Transverse colon (tissue), 4 donors: ENCODE data around the gene SEMA3F. TPM values are rescaled to one million over a fixed set of nuclear protein-coding genes. Genes with fewer than 3 reads are reported as not detected.

Source experiments
- DNase-seq: peaks from one replicate; pipeline ENCODE4 v3.0.0-alpha.2; 2019
- H3K27ac ChIP-seq, 4 donors: fragments of 200-600 bp; sonication (generic); 2 replicates each; pipeline ENCODE4 v1.5.1; 2016 to 2018; ENCODE audit warnings: inconsistent platforms in 4 of 4
- H3K27me3 ChIP-seq: fragments of 200-600 bp; sonication (generic); 2 replicates; pipeline ENCODE4 v1.5.1; 2017; ENCODE audit warnings: inconsistent platforms
- H3K36me3 ChIP-seq, 4 donors: fragments of 200-600 bp; sonication (generic); 2 replicates each; pipeline ENCODE4 v1.5.1; 2017 to 2019; ENCODE audit warnings: inconsistent platforms in 4 of 4
- H3K4me1 ChIP-seq, 4 donors: fragments of 200-600 bp; sonication (generic); 2 replicates each; pipeline ENCODE4 v1.5.1; 2017 to 2020; ENCODE audit warnings: inconsistent platforms in 4 of 4
- H3K4me3 ChIP-seq, 4 donors: fragments of 200-600 bp; sonication (generic); 1 replicate in 1 of 4; 2 replicates in 3 of 4; pipeline versions ENCODE4 v1.5.1 to v1.6.1; 2017 to 2019; ENCODE audit warnings: inconsistent platforms in 4 of 4
- H3K9me3 ChIP-seq, 2 donors: fragments of 200-600 bp; sonication (generic); 2 replicates each; pipeline ENCODE4 v1.5.1; 2017 to 2019; ENCODE audit warnings: inconsistent platforms in 2 of 2
- CTCF ChIP-seq, 5 experiments: fragments of 200-600 bp in 3 of 5; fragments of 450-650 bp in 2 of 5; sonication (generic) in 3 of 5; IDR thresholded peaks; 1 replicate in 2 of 5; 2 replicates in 3 of 5; pipeline ENCODE4 v1.5.1; 2016 to 2017; ENCODE audit warnings: antibody characterized with exemption in 5 of 5, inconsistent platforms in 3 of 5, mild to moderate bottlenecking in 2 of 5, moderate library complexity in 1 of 5
- EP300 ChIP-seq: sonication (generic); formaldehyde crosslinking; IDR thresholded peaks from one replicate; pipeline ENCODE4 v1.6.1; 2017; ENCODE audit warnings: antibody characterized with exemption, low read depth
- POLR2A ChIP-seq: fragments of 450-650 bp; IDR thresholded peaks from one replicate; pipeline ENCODE4 v1.6.1; 2016; ENCODE audit warnings: antibody characterized with exemption, mild to moderate bottlenecking, moderate library complexity
- POLR2AphosphoS5 ChIP-seq, 3 donors: sonication (generic); formaldehyde crosslinking; IDR thresholded peaks; one replicate each; pipeline ENCODE4 v1.6.1; 2016; ENCODE audit warnings: antibody characterized with exemption in 3 of 3
- WGBS, 2 donors: methylation state at CpG; one replicate each; pipeline ENCODE4 v1.1.5; 2018; ENCODE audit warnings: low coverage in 1 of 2; 5-methylcytosine and 5-hydroxymethylcytosine counted together
- in situ Hi-C, 4 donors: fragments of 200-750 bp; cut with MboI; loops; one replicate each; pipeline versions ENCODE4 v1.15.0 to v1.15.1; 2017; ENCODE audit warnings: low sequenced_read_pairs in 3 of 4, low pct_ligation_motif_present in 1 of 4, low pct_unique_long_range_greater_than_20kb in 1 of 4
- intact Hi-C: fragments of 100-400 bp; cut with DNase I; formaldehyde crosslinking; loops from one replicate; pipeline ENCODE4 v1.15.1; 2023; ENCODE audit warnings: low total_unique reads
- total RNA-seq, 4 donors: library from RNA; depleted of rRNA; stranded (reverse); fragments of >200 nt; gene quantifications; one replicate each; pipeline ENCODE4 v1.1.0, GENCODE V29; 2016

Gene SEMA3F
- total RNA-seq, 4 donors from 2014 or later = 1.9 to 30.6 (median 3.8) TPM

DNA sequence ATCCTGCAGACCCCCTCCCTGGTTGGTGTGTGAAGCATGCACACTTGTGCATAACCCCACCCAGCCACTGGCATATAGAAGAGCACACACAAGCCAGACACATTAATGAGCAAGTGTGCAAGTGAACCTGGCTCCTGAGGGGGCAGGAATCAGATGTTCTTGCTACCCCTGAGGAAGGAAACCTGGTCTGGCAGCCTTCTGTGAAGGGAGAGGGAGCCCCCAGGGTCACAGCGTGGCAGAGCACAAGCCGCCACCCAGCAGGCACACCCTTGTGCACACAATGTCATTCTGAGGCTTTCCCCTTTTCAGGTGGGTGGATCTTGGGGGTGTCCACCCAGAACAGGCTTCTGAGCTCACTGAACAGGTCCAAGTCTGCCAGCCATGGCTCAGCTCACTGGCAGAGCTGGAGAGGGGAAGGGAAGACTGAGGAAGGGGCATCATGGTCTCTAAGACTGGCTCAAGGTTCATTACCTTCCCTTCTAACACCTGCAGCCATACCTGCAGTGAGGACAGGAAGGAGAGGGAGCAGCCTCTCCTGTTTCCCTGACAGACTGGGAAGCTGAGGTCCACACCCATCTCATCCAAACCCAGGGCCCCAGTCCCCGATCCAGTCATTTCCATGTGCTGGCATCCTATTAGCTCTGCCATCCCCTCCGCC, 31.6 kb upstream of the SEMA3F start:
- DNase-seq = no peak
- TF ChIP-seq EP300 (no peak), POLR2AphosphoS5 (IDR thresholded peaks at IDR 0.05) (peak in 1 of 3 donors; percentile 1)
- 39% methylated on average over 4 of the region's 4 CpGs; no CpG with 5 or more reads in 1 of the 2 donors for WGBS, 2 donors
- Histone ChIP-seq H3K4me3 (no peak overlapping the region), H3K27ac (no peak overlapping the region), H3K9me3 (no peaks in the 10 kb centered on the region), H3K36me3 (peaks cover 0 to 12% (median under 1%) of the 10 kb centered on the region in 4 donors), H3K27me3 (no peaks in the 10 kb centered on the region), H3K4me1 (peaks cover 0 to 23% (median 10%) of the 10 kb centered on the region in 4 donors)
- intact Hi-C loops = loop anchor here (2.0 to 10.0 kb wide), 2 partner anchors 65 to 151 kb away; partner anchors contain the start of gene LSMEM2
- in situ Hi-C loops = loop anchor here in 3 of 4 donors (5.0 to 10.0 kb wide), 3 partner anchors 59 to 71 kb away; partner anchors contain the start of gene GNAT1 (in 1 of the 3)

DNA sequence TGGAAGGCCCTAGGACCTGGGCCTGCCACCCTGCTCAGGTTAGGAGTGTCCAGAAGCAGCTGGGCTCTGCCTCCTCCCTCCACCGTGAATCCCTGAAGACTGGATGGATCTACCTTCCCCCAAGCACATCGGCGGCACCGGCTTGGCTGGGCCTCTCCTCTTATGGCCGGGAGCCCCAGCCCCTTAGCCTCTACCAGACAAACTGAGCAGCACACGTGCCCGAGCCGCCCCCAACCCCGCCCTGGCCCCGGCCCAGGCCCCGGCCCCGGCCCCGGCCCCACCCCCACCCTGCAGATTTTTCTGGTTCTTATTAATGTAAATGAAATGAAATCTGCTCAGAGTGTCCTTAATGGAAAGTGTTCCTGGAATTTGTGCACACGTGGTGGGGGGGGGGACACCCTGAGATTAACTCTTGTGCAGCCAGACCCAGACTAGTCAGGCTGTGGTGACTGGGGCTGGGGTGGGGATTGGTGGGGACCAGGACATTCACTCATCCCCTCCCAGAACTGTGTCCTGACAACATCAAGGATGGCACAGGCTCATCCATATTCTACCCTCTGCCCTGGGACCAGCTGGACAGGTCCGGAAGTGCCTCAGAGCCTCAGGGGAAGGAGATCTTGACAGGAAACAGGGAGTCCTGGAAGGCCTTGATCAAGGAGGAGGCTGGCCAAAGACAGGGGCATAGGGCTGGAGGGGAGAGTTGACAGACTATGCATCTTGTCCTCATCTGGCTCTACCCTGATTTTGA, 30.9 kb upstream of the SEMA3F start:
- TF ChIP-seq POLR2AphosphoS5 (IDR thresholded peaks at IDR 0.05) = peak in 1 of 3 donors; percentile 4
- no peak for TF ChIP-seq POLR2A
- in situ Hi-C loops = loop anchor here in 3 of 4 donors (5.0 to 10.0 kb wide), 3 partner anchors 58 to 71 kb away; partner anchors contain the start of gene GNAT1 (in 1 of the 3)
- no peak for DNase-seq
- 12% methylated on average over 12 of the region's 15 CpGs; no CpG with 5 or more reads in 1 of the 2 donors for WGBS, 2 donors
- H3K9me3 ChIP-seq = no peaks in the 10 kb centered on the region
- H3K27ac ChIP-seq = no peak overlapping the region
- H3K36me3 ChIP-seq = peaks cover 0 to 5% (median 0%) of the 10 kb centered on the region in 4 donors
- intact Hi-C loops = loop anchor here (10.0 kb wide), 1 partner anchor 151 kb away; the partner anchor contains the start of gene LSMEM2
- H3K27me3 ChIP-seq = no peaks in the 10 kb centered on the region
- peaks cover 0 to 23% (median 10%) of the 10 kb centered on the region in 4 donors for H3K4me1 ChIP-seq
- no peak overlapping the region for H3K4me3 ChIP-seq

DNA sequence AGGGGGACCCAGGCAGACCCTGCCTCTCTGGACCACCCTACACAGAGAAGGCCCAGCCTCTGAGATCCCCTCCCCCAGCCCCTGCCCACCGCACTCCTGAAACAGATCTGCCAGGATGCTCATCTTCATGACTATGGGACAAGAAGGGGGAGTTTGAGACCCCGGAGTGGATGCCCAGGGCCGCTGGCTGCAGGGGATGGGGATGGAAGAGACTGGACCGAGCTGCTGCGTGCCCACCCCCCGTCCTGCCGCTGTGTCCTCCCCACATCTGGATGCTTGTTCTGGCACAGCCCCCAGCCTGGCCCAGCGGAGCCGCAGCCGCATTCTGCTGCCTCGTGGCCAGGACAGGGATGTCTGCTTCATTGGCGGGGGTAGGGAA, 30.3 kb upstream of the SEMA3F start:
- Histone ChIP-seq H3K9me3 (no peaks in the 10 kb centered on the region), H3K36me3 (peaks cover 0 to 3% (median 0%) of the 10 kb centered on the region in 4 donors), H3K27ac (no peak overlapping the region), H3K27me3 (no peaks in the 10 kb centered on the region), H3K4me3 (no peak overlapping the region), H3K4me1 (peaks cover 0 to 23% (median 10%) of the 10 kb centered on the region in 4 donors)
- DNase-seq = no peak
- 76% methylated on average over 7 of the region's 12 CpGs; no CpG with 5 or more reads in 1 of the 2 donors for WGBS, 2 donors
- in situ Hi-C loops (loop anchor here in 3 of 4 donors (5.0 to 10.0 kb wide), 3 partner anchors 58 to 70 kb away; partner anchors contain the start of gene GNAT1 (in 1 of the 3)), intact Hi-C loops (loop anchor here (10.0 kb wide), 1 partner anchor 150 kb away; the partner anchor contains the start of gene LSMEM2)
- no peak for TF ChIP-seq EP300
- no peak for TF ChIP-seq POLR2A
- no peak for TF ChIP-seq POLR2AphosphoS5 (IDR thresholded peaks at IDR 0.05)
- no peak for TF ChIP-seq CTCF (IDR thresholded peaks at IDR 0.05)

DNA sequence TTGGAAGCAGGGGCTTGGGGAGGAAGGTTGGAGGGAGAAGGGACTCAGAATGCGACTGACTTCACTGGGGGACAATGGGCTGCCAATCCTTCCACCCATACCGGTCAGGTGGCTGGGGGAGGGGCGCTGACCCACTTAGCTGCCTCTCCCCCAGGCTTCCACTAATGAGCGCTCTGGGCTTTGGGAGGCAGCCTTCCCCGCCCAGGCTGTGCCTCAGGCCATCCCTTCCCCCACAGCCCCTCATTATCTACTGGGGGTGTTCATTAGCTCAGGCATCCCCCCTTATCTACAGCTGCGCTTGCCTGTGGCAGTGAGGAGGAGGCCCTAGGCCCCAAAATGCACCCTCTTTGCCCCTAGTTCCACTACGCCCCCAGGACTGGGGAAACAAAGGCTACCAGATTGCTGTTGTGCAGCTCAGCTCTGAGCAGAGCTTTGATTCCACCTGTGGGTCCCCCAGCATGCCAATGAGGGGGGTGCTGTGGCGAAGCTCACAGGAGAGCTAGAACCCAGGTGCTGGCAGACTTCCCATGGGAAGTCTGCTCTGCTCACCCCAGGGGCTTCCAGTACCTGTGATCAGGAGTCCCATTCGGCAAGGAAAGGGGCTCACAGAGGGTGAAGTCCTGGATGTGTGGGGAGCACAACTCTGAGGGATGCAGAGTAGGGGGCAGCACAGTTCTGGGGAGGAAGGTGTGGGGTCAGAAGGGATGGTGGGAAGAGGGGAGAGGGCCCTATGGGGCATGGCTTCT, 29.4 kb upstream of the SEMA3F start:
- Histone ChIP-seq H3K27me3 (no peaks in the 10 kb centered on the region), H3K27ac (no peak overlapping the region), H3K36me3 (no peaks in the 10 kb centered on the region), H3K4me3 (no peak overlapping the region), H3K9me3 (no peaks in the 10 kb centered on the region), H3K4me1 (peaks cover 0 to 23% (median 10%) of the 10 kb centered on the region in 4 donors)
- intact Hi-C loops (loop anchor here (10.0 kb wide), 1 partner anchor 149 kb away; the partner anchor contains the start of gene LSMEM2), in situ Hi-C loops (loop anchor here in 2 of 4 donors (10.0 kb wide), 2 partner anchors 59 to 69 kb away; partner anchors contain the start of gene GNAT1 (in 1 of the 2))
- DNase-seq = no peak
- no peak for TF ChIP-seq EP300
- no peak for TF ChIP-seq POLR2AphosphoS5 (IDR thresholded peaks at IDR 0.05)
- no peak for TF ChIP-seq POLR2A
- TF ChIP-seq CTCF (IDR thresholded peaks at IDR 0.05) = no peak
- WGBS, 2 donors = 73 to 80% methylated on average over 1 to 8 of the region's 9 CpGs
